GM12892 (cell line): Measurements from ENCODE around the gene CCDC85C.

Experiments
- POLR2A ChIP-seq: IDR thresholded peaks from 2 replicates; pipeline ENCODE4 v1.6.1; 2011; ENCODE audit warnings: low read depth, low read length, control low read depth
- POLR2AphosphoS5 ChIP-seq: IDR thresholded peaks from 2 replicates; pipeline ENCODE4 v1.6.1; 2011; ENCODE audit warnings: low read depth, low read length, control low read depth

DNA sequence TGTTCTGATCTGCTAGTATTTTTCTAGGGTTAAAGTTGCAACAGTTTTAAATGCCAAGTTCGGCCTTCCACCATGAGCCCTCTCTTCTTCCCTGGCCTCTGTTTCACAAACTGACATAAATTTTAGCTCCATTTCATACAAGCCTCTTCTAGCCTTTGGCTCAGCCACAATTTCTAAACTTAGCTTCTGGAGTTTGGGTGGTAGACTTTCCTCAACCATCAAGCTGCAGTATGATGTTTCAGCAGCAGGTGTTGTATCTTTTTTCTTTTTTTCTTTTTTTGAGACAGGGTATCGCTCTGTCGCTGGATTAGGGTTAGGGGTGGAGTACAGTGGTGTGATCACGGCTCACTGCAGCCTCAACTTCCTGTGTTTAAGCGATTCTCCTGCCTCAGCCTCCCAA is 152.8 kb downstream of the CCDC85C start:
- no peak for TF ChIP-seq POLR2A
- TF ChIP-seq POLR2AphosphoS5, result no peak
